Mesenchymal stem cell (in vitro differentiated cells and primary cell): ENCODE measurements around the gene MTHFD1L.
A peak's percentile ranks its signal among the peaks of the same experiment; 100 is the strongest.

Experiments
- DNase-seq: peaks from one replicate; pipeline ENCODE4 v3.0.0-alpha.2; 2013
- H2AFZ ChIP-seq: one replicate; pipeline ENCODE4 v1.6.1; 2013; ENCODE audit warnings: low read depth, mild to moderate bottlenecking, control low read depth, inconsistent platforms, low read length, moderate library complexity
- H2AK5ac ChIP-seq: 2 replicates; pipeline ENCODE4 v1.6.1; 2013; ENCODE audit warnings: low read length, moderate library complexity, mild to moderate bottlenecking, inconsistent platforms; ENCODE audit not compliant: severe bottlenecking
- H2BK120ac ChIP-seq: one replicate; pipeline ENCODE4 v1.6.1; 2013; ENCODE audit warnings: low read depth, mild to moderate bottlenecking, inconsistent platforms, low read length, moderate library complexity
- H2BK12ac ChIP-seq, 2 experiments: one replicate each; pipeline ENCODE4 v1.6.1; 2013; ENCODE audit warnings: inconsistent platforms in 2 of 2, low read length in 2 of 2, mild to moderate bottlenecking in 2 of 2, moderate library complexity in 2 of 2, control low read depth in 1 of 2
- H2BK15ac ChIP-seq: one replicate; pipeline ENCODE4 v1.6.1; 2013; ENCODE audit warnings: mild to moderate bottlenecking, low read depth, inconsistent platforms; ENCODE audit not compliant: poor library complexity, severe bottlenecking
- H2BK5ac ChIP-seq: 2 replicates; pipeline ENCODE4 v1.6.1; 2013; ENCODE audit warnings: low read depth, mild to moderate bottlenecking, low read length, control low read depth, inconsistent platforms; ENCODE audit not compliant: poor library complexity, severe bottlenecking
- H3K14ac ChIP-seq, 2 experiments: one replicate each; pipeline ENCODE4 v1.6.1; 2013; ENCODE audit warnings: inconsistent platforms in 2 of 2, low read length in 2 of 2, control low read depth in 1 of 2, mild to moderate bottlenecking in 1 of 2, moderate library complexity in 1 of 2
- H3K18ac ChIP-seq, 2 experiments: one replicate each; pipeline ENCODE4 v1.6.1; 2013; ENCODE audit warnings: inconsistent platforms in 2 of 2, low read length in 2 of 2, control low read depth in 1 of 2, low read depth in 1 of 2, mild to moderate bottlenecking in 1 of 2
- H3K23ac ChIP-seq, 2 experiments: one replicate each; pipeline ENCODE4 v1.6.1; 2013; ENCODE audit warnings: inconsistent platforms in 2 of 2, low read length in 2 of 2, mild to moderate bottlenecking in 2 of 2, moderate library complexity in 2 of 2, control low read depth in 1 of 2
- H3K27ac ChIP-seq: 2 replicates; pipeline ENCODE4 v1.5.1; 2013; ENCODE audit warnings: mild to moderate bottlenecking, moderate library complexity, low read length, control low read depth, inconsistent platforms; ENCODE audit not compliant: poor library complexity, severe bottlenecking
- H3K27me3 ChIP-seq, 2 experiments: 2 replicates each; pipeline versions ENCODE4 v1.6.1 to v1.7.0; 2013; ENCODE audit warnings: low read length in 2 of 2, mild to moderate bottlenecking in 2 of 2, moderate library complexity in 2 of 2, control low read depth in 1 of 2, inconsistent platforms in 1 of 2; ENCODE audit not compliant: control insufficient read depth in 1 of 2, insufficient read depth in 1 of 2
- H3K36me3 ChIP-seq, 2 experiments: 2 replicates each; pipeline versions ENCODE4 v1.6.1 to v1.7.0; 2013; ENCODE audit warnings: low read length in 2 of 2, control low read depth in 1 of 2, inconsistent platforms in 1 of 2, low read depth in 1 of 2, mild to moderate bottlenecking in 1 of 2; ENCODE audit not compliant: insufficient read depth in 2 of 2, control insufficient read depth in 1 of 2
- H3K4ac ChIP-seq, 2 experiments: one replicate each; pipeline ENCODE4 v1.6.1; 2013; ENCODE audit warnings: inconsistent platforms in 2 of 2, low read length in 2 of 2, mild to moderate bottlenecking in 2 of 2, moderate library complexity in 2 of 2, control low read depth in 1 of 2, low read depth in 1 of 2
- H3K4me1 ChIP-seq: 2 replicates; pipeline ENCODE4 v1.6.1; 2013; ENCODE audit warnings: low read depth, low read length, control low read depth; ENCODE audit not compliant: control insufficient read depth, insufficient read depth
- H3K4me2 ChIP-seq: 2 replicates; pipeline ENCODE4 v1.6.1; 2013; ENCODE audit warnings: low read length, mild to moderate bottlenecking, inconsistent platforms; ENCODE audit not compliant: poor library complexity, severe bottlenecking
- H3K4me3 ChIP-seq, 2 experiments: 2 replicates each; pipeline versions ENCODE4 v1.5.1 to v1.7.0; 2013; ENCODE audit warnings: low read length in 2 of 2, mild to moderate bottlenecking in 2 of 2, control low read depth in 1 of 2, low read depth in 1 of 2; ENCODE audit not compliant: insufficient read depth in 1 of 2
- H3K79me1 ChIP-seq: replicated peaks from 2 replicates; pipeline ENCODE4 v1.6.1; 2013; ENCODE audit warnings: mild to moderate bottlenecking, control low read depth, low read length, inconsistent platforms; ENCODE audit not compliant: poor library complexity, severe bottlenecking
- H3K9ac ChIP-seq: 2 replicates; pipeline ENCODE4 v1.7.0; 2013; ENCODE audit warnings: mild to moderate bottlenecking, low read length, moderate library complexity
- H3K9me3 ChIP-seq: 2 replicates; pipeline ENCODE4 v1.7.0; 2013; ENCODE audit warnings: mild to moderate bottlenecking, low read length; ENCODE audit not compliant: control insufficient read depth
- H4K8ac ChIP-seq: one replicate; pipeline ENCODE4 v1.6.1; 2013; ENCODE audit warnings: inconsistent platforms, mild to moderate bottlenecking, low read length, moderate library complexity
- H4K91ac ChIP-seq: one replicate; pipeline ENCODE4 v1.6.1; 2013; ENCODE audit warnings: mild to moderate bottlenecking, low read length, inconsistent platforms
- whole genome bisulfite sequencing: methylation state at CpG from one replicate; pipeline ENCODE4 v1.1.7; 2013; ENCODE audit warnings: mixed read lengths; 5-methylcytosine and 5-hydroxymethylcytosine counted together

Gene MTHFD1L

GRCh38 chr6:151015101-151015700, 149.7 kb downstream of the MTHFD1L start:
- Histone ChIP-seq H3K4me2 (no peak overlapping the region), H3K4ac (no peak overlapping the region), H3K27ac (no peak overlapping the region), H2AFZ (no peak overlapping the region), H3K4me1 (peaks cover 18% of the 10 kb centered on the region), H2BK12ac (peak overlapping the region in 1 of 2 experiments; percentile 75), H3K36me3 (peaks cover 16 to 43% of the 10 kb centered on the region in 2 experiments), H3K79me1 (peaks cover 5% of the 10 kb centered on the region), H2AK5ac (no peak overlapping the region), H3K23ac (no peak overlapping the region), H3K14ac (no peak overlapping the region), H3K9me3 (no peaks in the 10 kb centered on the region), H3K27me3 (no peaks in the 10 kb centered on the region), H2BK120ac (no peak overlapping the region), H4K8ac (no peak overlapping the region), H2BK15ac (no peak overlapping the region), H4K91ac (no peak overlapping the region), H3K9ac (peak overlapping the region; percentile 61), H3K4me3 (no peak overlapping the region), H2BK5ac (no peak overlapping the region), H3K18ac (no peak overlapping the region)
- WGBS: 89% methylated on average over 7 of the region's 12 CpGs
- no peak for DNase-seq

- Histone ChIP-seq H2AK5ac (no peak overlapping the region), H2BK15ac (no peak overlapping the region), H3K4me1 (peaks cover 18% of the 10 kb centered on the region), H3K18ac (no peak overlapping the region), H4K91ac (no peak overlapping the region), H3K79me1 (peaks cover 6% of the 10 kb centered on the region), H3K27me3 (no peaks in the 10 kb centered on the region), H3K36me3 (peaks cover 16 to 52% of the 10 kb centered on the region in 2 experiments), H3K23ac (no peak overlapping the region), H2BK5ac (no peak overlapping the region), H2BK12ac (no peak overlapping the region), H4K8ac (no peak overlapping the region), H2AFZ (no peak overlapping the region), H3K9ac (no peak overlapping the region), H3K9me3 (no peaks in the 10 kb centered on the region), H3K4ac (no peak overlapping the region), H3K4me3 (no peak overlapping the region), H3K14ac (no peak overlapping the region), H3K4me2 (no peak overlapping the region), H3K27ac (no peak overlapping the region), H2BK120ac (no peak overlapping the region)
- DNase-seq: no peak
- 91% methylated on average over 6 of the region's 6 CpGs for WGBS
Observed at GRCh38 chr6:151016107-151016506, 150.6 kb downstream of the MTHFD1L start.

GRCh38 chr6:151018046-151018445, 152.5 kb downstream of the MTHFD1L start:
- H2AK5ac ChIP-seq: peak overlapping the region; percentile 22
- H3K4me1 ChIP-seq: peaks cover 18% of the 10 kb centered on the region

GRCh38 chr6:151018911-151019782, 153.6 kb downstream of the MTHFD1L start:
- Histone ChIP-seq H2BK120ac (no peak overlapping the region), H3K36me3 (peaks cover 21 to 60% of the 10 kb centered on the region in 2 experiments), H2BK5ac (no peak overlapping the region), H4K8ac (no peak overlapping the region), H2AFZ (no peak overlapping the region), H3K79me1 (peaks cover 8% of the 10 kb centered on the region), H3K4me3 (no peak overlapping the region), H3K27me3 (no peaks in the 10 kb centered on the region), H3K4ac (no peak overlapping the region), H2BK15ac (no peak overlapping the region), H3K27ac (no peak overlapping the region), H4K91ac (no peak overlapping the region), H3K9ac (no peak overlapping the region), H3K18ac (peak overlapping the region; percentile 1 to 40), H3K23ac (no peak overlapping the region), H3K4me2 (no peak overlapping the region), H3K14ac (no peak overlapping the region), H2BK12ac (no peak overlapping the region), H3K9me3 (no peaks in the 10 kb centered on the region), H3K4me1 (peaks cover 16% of the 10 kb centered on the region), H2AK5ac (peak overlapping the region; percentile 50)
- DNase-seq: no peak
- WGBS: 94% methylated on average over 7 of the region's 7 CpGs

More at GRCh38 chr6:151018046-151018445, 152.5 kb downstream of the MTHFD1L start:
- H3K27ac ChIP-seq: peak overlapping the region; percentile 55
- H3K18ac ChIP-seq: peak overlapping the region in 1 of 2 experiments; percentile 56
- H4K8ac ChIP-seq: no peak overlapping the region
- no peak overlapping the region for H3K4ac ChIP-seq
- H3K9ac ChIP-seq: no peak overlapping the region
- peaks cover 16 to 52% of the 10 kb centered on the region in 2 experiments for H3K36me3 ChIP-seq
- H3K4me2 ChIP-seq: no peak overlapping the region
- 50% methylated on average over 3 of the region's 8 CpGs for WGBS
- H3K14ac ChIP-seq: no peak overlapping the region
- H2BK15ac ChIP-seq: no peak overlapping the region
- no peaks in the 10 kb centered on the region for H3K27me3 ChIP-seq
- H4K91ac ChIP-seq: no peak overlapping the region
- H2BK120ac ChIP-seq: peak overlapping the region; percentile 71
- no peak overlapping the region for H2BK12ac ChIP-seq
- H3K4me3 ChIP-seq: no peak overlapping the region
- peaks cover 6% of the 10 kb centered on the region for H3K79me1 ChIP-seq
- no peak overlapping the region for H2BK5ac ChIP-seq
- H3K23ac ChIP-seq: no peak overlapping the region
- no peaks in the 10 kb centered on the region for H3K9me3 ChIP-seq
- no peak overlapping the region for H2AFZ ChIP-seq
- DNase-seq: peak; percentile 75
